IPS-18a (cell line): ENCODE measurements around the gene ADGRF5.

Experiments
- H3K27ac ChIP-seq: one replicate; pipeline ENCODE4 v1.5.1; 2013; ENCODE audit warnings: low read length
- H3K27me3 ChIP-seq: one replicate; pipeline ENCODE4 v1.6.1; 2013; ENCODE audit warnings: mild to moderate bottlenecking, low read length; ENCODE audit not compliant: control insufficient read depth, insufficient read depth
- H3K36me3 ChIP-seq: one replicate; pipeline ENCODE4 v1.6.1; 2013; ENCODE audit warnings: low read depth, low read length; ENCODE audit not compliant: control insufficient read depth
- H3K4me1 ChIP-seq: one replicate; pipeline ENCODE4 v1.6.1; 2013; ENCODE audit warnings: low read depth, low read length; ENCODE audit not compliant: control insufficient read depth
- H3K4me3 ChIP-seq: one replicate; pipeline ENCODE4 v1.5.1; 2013; ENCODE audit warnings: low read length
- H3K9ac ChIP-seq: one replicate; pipeline ENCODE4 v1.6.1; 2013; ENCODE audit warnings: mild to moderate bottlenecking, low read length, moderate library complexity
- H3K9me3 ChIP-seq: one replicate; pipeline ENCODE4 v1.6.1; 2013; ENCODE audit warnings: low read depth, low read length; ENCODE audit not compliant: control insufficient read depth

The ADGRF5 gene

GRCh38 chr6:46926481-46926880, 4.7 kb upstream of the ADGRF5 start:
- Histone ChIP-seq H3K9ac (no peak overlapping the region), H3K4me1 (no peaks in the 10 kb centered on the region), H3K4me3 (no peak overlapping the region), H3K36me3 (no peaks in the 10 kb centered on the region), H3K27me3 (no peaks in the 10 kb centered on the region), H3K27ac (no peak overlapping the region), H3K9me3 (no peaks in the 10 kb centered on the region)

DNA sequence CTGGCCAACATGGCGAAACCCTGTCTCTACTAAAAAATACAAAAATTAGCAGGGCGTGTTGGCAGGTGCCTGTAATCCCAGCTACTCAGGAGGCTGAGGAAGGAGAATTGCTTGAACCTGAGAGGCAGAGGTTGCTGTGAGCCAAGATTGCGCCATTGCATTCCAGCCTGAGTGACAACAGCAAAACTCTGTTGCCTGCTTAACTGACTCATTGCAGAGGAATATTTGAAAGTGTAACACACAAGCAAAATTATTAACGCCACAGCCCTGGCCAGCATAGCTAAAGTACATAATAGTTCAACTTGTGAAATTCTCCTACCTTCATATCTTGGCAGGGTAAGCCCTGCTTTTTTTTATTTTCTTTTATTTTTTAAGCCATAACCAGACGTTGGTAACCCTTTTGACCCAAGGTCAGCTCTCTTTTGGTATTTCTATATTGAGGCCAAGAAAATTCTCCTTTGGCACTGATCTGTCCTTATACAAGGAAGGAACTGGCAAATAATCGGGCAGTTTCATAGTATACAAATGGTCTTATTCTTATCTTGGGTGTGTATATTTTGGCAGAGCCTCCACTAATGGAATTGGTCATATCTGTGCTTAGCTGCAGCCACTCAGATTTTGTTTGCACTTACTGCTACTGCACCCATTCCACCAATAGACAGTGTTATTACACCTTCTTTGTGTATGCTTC, 4.0 kb upstream of the ADGRF5 start:
- H3K27ac ChIP-seq = no peak overlapping the region

GRCh38 chr6:46923476-46923875, 1.7 kb upstream of the ADGRF5 start:
- H3K9ac ChIP-seq = no peak overlapping the region
- H3K4me3 ChIP-seq = no peak overlapping the region
- no peaks in the 10 kb centered on the region for H3K9me3 ChIP-seq
- no peaks in the 10 kb centered on the region for H3K4me1 ChIP-seq
- H3K27ac ChIP-seq = no peak overlapping the region
- no peaks in the 10 kb centered on the region for H3K27me3 ChIP-seq
- H3K36me3 ChIP-seq = no peaks in the 10 kb centered on the region

More for the DNA sequence above, 4.0 kb upstream of the ADGRF5 start:
- no peaks in the 10 kb centered on the region for H3K27me3 ChIP-seq
- H3K4me3 ChIP-seq = no peak overlapping the region
- no peaks in the 10 kb centered on the region for H3K9me3 ChIP-seq
- no peaks in the 10 kb centered on the region for H3K36me3 ChIP-seq
- H3K9ac ChIP-seq = no peak overlapping the region
- no peaks in the 10 kb centered on the region for H3K4me1 ChIP-seq

GRCh38 chr6:46921059-46921458, 679 bp downstream of the ADGRF5 start:
- Histone ChIP-seq H3K36me3 (no peaks in the 10 kb centered on the region), H3K9ac (no peak overlapping the region), H3K4me3 (no peak overlapping the region), H3K27ac (no peak overlapping the region), H3K9me3 (no peaks in the 10 kb centered on the region), H3K27me3 (no peaks in the 10 kb centered on the region), H3K4me1 (no peaks in the 10 kb centered on the region)

GRCh38 chr6:46918806-46919205, 2.9 kb downstream of the ADGRF5 start:
- no peak overlapping the region for H3K27ac ChIP-seq

GRCh38 chr6:46917002-46917545, 4.7 kb downstream of the ADGRF5 start:
- Histone ChIP-seq H3K9ac (no peak overlapping the region), H3K36me3 (no peaks in the 10 kb centered on the region), H3K27me3 (no peaks in the 10 kb centered on the region), H3K4me3 (no peak overlapping the region), H3K27ac (no peak overlapping the region), H3K4me1 (no peaks in the 10 kb centered on the region), H3K9me3 (no peaks in the 10 kb centered on the region)

More at GRCh38 chr6:46918806-46919205, 2.9 kb downstream of the ADGRF5 start:
- Histone ChIP-seq H3K4me3 (no peak overlapping the region), H3K9ac (no peak overlapping the region), H3K9me3 (no peaks in the 10 kb centered on the region), H3K36me3 (no peaks in the 10 kb centered on the region), H3K4me1 (no peaks in the 10 kb centered on the region), H3K27me3 (no peaks in the 10 kb centered on the region)

GRCh38 chr6:46915866-46916265, 5.9 kb downstream of the ADGRF5 start:
- H3K4me3 ChIP-seq = no peak overlapping the region
- no peak overlapping the region for H3K9ac ChIP-seq
- H3K9me3 ChIP-seq = no peaks in the 10 kb centered on the region
- no peak overlapping the region for H3K27ac ChIP-seq
- no peaks in the 10 kb centered on the region for H3K4me1 ChIP-seq
- H3K36me3 ChIP-seq = no peaks in the 10 kb centered on the region
- H3K27me3 ChIP-seq = no peaks in the 10 kb centered on the region

GRCh38 chr6:46915380-46915779, 6.4 kb downstream of the ADGRF5 start:
- H3K4me1 ChIP-seq = no peaks in the 10 kb centered on the region
- no peaks in the 10 kb centered on the region for H3K9me3 ChIP-seq
- no peaks in the 10 kb centered on the region for H3K27me3 ChIP-seq
- no peak overlapping the region for H3K27ac ChIP-seq
- no peaks in the 10 kb centered on the region for H3K36me3 ChIP-seq
- no peak overlapping the region for H3K9ac ChIP-seq
- H3K4me3 ChIP-seq = no peak overlapping the region

DNA sequence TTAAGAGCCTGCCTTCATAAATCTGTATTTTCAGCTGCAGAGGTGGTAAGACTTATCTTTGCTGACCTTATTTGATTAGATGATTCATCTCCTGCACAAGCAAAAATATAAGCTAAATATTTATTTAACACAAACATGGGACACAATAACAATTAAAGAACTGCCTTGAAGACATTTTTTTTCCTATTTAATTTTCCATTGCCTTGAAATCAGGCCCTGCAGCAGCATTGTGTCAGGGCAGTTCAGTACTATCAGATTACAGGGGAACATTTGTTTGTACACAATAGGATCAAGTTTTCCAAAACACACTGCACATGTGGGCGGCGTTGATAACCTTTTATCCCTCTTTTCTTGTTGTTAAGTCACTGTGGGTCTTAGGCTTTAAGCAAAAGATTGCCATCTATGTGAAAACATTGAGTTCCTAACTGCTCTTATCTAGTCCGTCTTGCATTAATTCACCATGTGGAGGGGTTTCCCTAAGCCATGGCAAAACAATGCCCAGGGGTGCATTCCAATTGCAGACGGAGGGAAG, 7.4 kb downstream of the ADGRF5 start:
- no peak overlapping the region for H3K4me3 ChIP-seq

GRCh38 chr6:46909371-46909770, 12.4 kb downstream of the ADGRF5 start:
- Histone ChIP-seq H3K36me3 (no peaks in the 10 kb centered on the region), H3K4me3 (no peak overlapping the region), H3K27me3 (no peaks in the 10 kb centered on the region), H3K9ac (no peak overlapping the region), H3K4me1 (no peaks in the 10 kb centered on the region), H3K9me3 (no peaks in the 10 kb centered on the region), H3K27ac (no peak overlapping the region)

More for the DNA sequence above, 7.4 kb downstream of the ADGRF5 start:
- no peaks in the 10 kb centered on the region for H3K36me3 ChIP-seq
- no peaks in the 10 kb centered on the region for H3K27me3 ChIP-seq
- H3K9ac ChIP-seq = no peak overlapping the region
- no peak overlapping the region for H3K27ac ChIP-seq
- no peaks in the 10 kb centered on the region for H3K9me3 ChIP-seq
- H3K4me1 ChIP-seq = no peaks in the 10 kb centered on the region

DNA sequence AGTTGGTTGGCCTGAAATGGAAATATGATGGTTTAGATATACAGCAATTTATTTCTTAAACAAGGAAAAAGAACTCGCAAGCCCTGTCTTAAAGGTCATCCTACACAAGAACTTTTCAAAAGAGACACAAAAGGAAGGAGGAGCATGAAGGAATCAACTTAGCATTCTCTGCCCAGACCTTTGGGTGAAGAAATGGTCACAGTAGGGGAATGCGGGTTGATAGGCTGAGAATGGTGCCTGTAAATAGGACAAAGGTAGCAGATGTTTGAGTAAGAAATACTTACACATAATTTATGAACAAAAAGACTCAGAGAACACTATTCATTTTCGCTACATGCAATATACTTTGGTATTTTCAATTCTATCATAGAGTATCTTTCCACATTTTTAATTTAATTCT, 15.0 kb downstream of the ADGRF5 start:
- Histone ChIP-seq H3K9me3 (no peaks in the 10 kb centered on the region), H3K27me3 (no peaks in the 10 kb centered on the region), H3K36me3 (no peaks in the 10 kb centered on the region), H3K4me3 (no peak overlapping the region), H3K9ac (no peak overlapping the region), H3K27ac (no peak overlapping the region), H3K4me1 (no peaks in the 10 kb centered on the region)

- H3K4me3 ChIP-seq = no peak overlapping the region
- H3K9ac ChIP-seq = no peak overlapping the region
- H3K36me3 ChIP-seq = no peaks in the 10 kb centered on the region
- no peak overlapping the region for H3K27ac ChIP-seq
- no peaks in the 10 kb centered on the region for H3K4me1 ChIP-seq
- no peaks in the 10 kb centered on the region for H3K27me3 ChIP-seq
- no peaks in the 10 kb centered on the region for H3K9me3 ChIP-seq
These were observed 17.6 kb downstream of the ADGRF5 start for GRCh38 chr6:46904117-46904516.
